ENCODE data around the gene JAGN1.
"Not testable (repeated sequence)": the region's sequence is repeated elsewhere in the genome, so short reads cannot be mapped to it uniquely, and the experiment has no call there.

- TF ChIP-seq CTCF (IDR thresholded peaks at IDR 0.05; ENCODE audit: insufficient read depth, low read length, poor library complexity, severe bottlenecking); EZH2phosphoT487 (conservative IDR thresholded peaks at IDR 0.05; ENCODE audit: low read length): not testable (repeated sequence)
Observed at GRCh38 chr3:9854291-9854940, 36.0 kb upstream of the JAGN1 start.
